ENCODE data around the gene PROX2. TPM values are rescaled to one million over a fixed set of nuclear protein-coding genes. Genes with fewer than 3 reads are reported as not detected.

PROX2 gene
- total and polyA plus RNA-seq, 4 donors: 0.06 to 3.9 (median 1.3) TPM; not detected in 1

GRCh38 chr14:74864198-74864597 is 11.7 kb downstream of the PROX2 start:
- no peak overlapping the region for H3K4me3 ChIP-seq (ENCODE audit: low read depth, low read length)
- WGBS (ENCODE audit: insufficient coverage): 94% methylated on average over 4 of the region's 9 CpGs
- H3K9me3 ChIP-seq (ENCODE audit: control insufficient read depth, insufficient read depth, low read length): no peaks in the 10 kb centered on the region
- H3K27me3 ChIP-seq (ENCODE audit: control insufficient read depth, insufficient read depth, low read length): no peaks in the 10 kb centered on the region
- no peaks in the 10 kb centered on the region for H3K36me3 ChIP-seq (ENCODE audit: control insufficient read depth, insufficient read depth, low read length)
- H3K27ac ChIP-seq (ENCODE audit: low read depth, low read length): no peak overlapping the region
- H3K4me1 ChIP-seq (ENCODE audit: control insufficient read depth, insufficient read depth, low read length): no peaks in the 10 kb centered on the region
- DNase-seq (ENCODE audit: low read depth in 4 of 6, low spot score in 6 of 6): no peak

- Histone ChIP-seq H3K36me3 (ENCODE audit: control insufficient read depth, insufficient read depth, low read length) (no peaks in the 10 kb centered on the region), H3K27ac (ENCODE audit: low read depth, low read length) (no peak overlapping the region), H3K9me3 (ENCODE audit: control insufficient read depth, insufficient read depth, low read length) (no peaks in the 10 kb centered on the region), H3K27me3 (ENCODE audit: control insufficient read depth, insufficient read depth, low read length) (no peaks in the 10 kb centered on the region), H3K4me1 (ENCODE audit: control insufficient read depth, insufficient read depth, low read length) (no peaks in the 10 kb centered on the region), H3K4me3 (ENCODE audit: low read depth, low read length) (no peak overlapping the region)
- DNase-seq (ENCODE audit: low read depth in 4 of 6, low spot score in 6 of 6): no peak
- 85% methylated on average over 9 of the region's 9 CpGs for WGBS (ENCODE audit: insufficient coverage)
Measured at GRCh38 chr14:74863274-74863673, 12.7 kb downstream of the PROX2 start.

GRCh38 chr14:74861734-74862090 is 14.2 kb downstream of the PROX2 start:
- 83% methylated on average over 1 of the region's 3 CpGs for WGBS (ENCODE audit: insufficient coverage)
- H3K4me3 ChIP-seq (ENCODE audit: low read depth, low read length): no peak overlapping the region
- no peaks in the 10 kb centered on the region for H3K27me3 ChIP-seq (ENCODE audit: control insufficient read depth, insufficient read depth, low read length)
- no peak overlapping the region for H3K27ac ChIP-seq (ENCODE audit: low read depth, low read length)
- no peak for DNase-seq (ENCODE audit: low read depth in 4 of 6, low spot score in 6 of 6)
- H3K36me3 ChIP-seq (ENCODE audit: control insufficient read depth, insufficient read depth, low read length): no peaks in the 10 kb centered on the region
- no peaks in the 10 kb centered on the region for H3K4me1 ChIP-seq (ENCODE audit: control insufficient read depth, insufficient read depth, low read length)
- H3K9me3 ChIP-seq (ENCODE audit: control insufficient read depth, insufficient read depth, low read length): no peaks in the 10 kb centered on the region

- 24% methylated on average over 6 of the region's 7 CpGs for WGBS (ENCODE audit: insufficient coverage)
Measured at GRCh38 chr14:74860899-74861733, 14.8 kb downstream of the PROX2 start.

GRCh38 chr14:74859757-74860552 is 16.0 kb downstream of the PROX2 start:
- Histone ChIP-seq H3K27me3 (ENCODE audit: control insufficient read depth, insufficient read depth, low read length) (no peaks in the 10 kb centered on the region), H3K4me3 (ENCODE audit: low read depth, low read length) (no peak overlapping the region), H3K27ac (ENCODE audit: low read depth, low read length) (no peak overlapping the region), H3K36me3 (ENCODE audit: control insufficient read depth, insufficient read depth, low read length) (no peaks in the 10 kb centered on the region), H3K4me1 (ENCODE audit: control insufficient read depth, insufficient read depth, low read length) (no peaks in the 10 kb centered on the region), H3K9me3 (ENCODE audit: control insufficient read depth, insufficient read depth, low read length) (no peaks in the 10 kb centered on the region)
- 73% methylated on average over 2 of the region's 10 CpGs for WGBS (ENCODE audit: insufficient coverage)
- no peak for DNase-seq (ENCODE audit: low read depth in 4 of 6, low spot score in 6 of 6)

More at GRCh38 chr14:74860899-74861733, 14.8 kb downstream of the PROX2 start:
- no peaks in the 10 kb centered on the region for H3K36me3 ChIP-seq (ENCODE audit: control insufficient read depth, insufficient read depth, low read length)
- no peaks in the 10 kb centered on the region for H3K4me1 ChIP-seq (ENCODE audit: control insufficient read depth, insufficient read depth, low read length)
- H3K9me3 ChIP-seq (ENCODE audit: control insufficient read depth, insufficient read depth, low read length): no peaks in the 10 kb centered on the region
- no peaks in the 10 kb centered on the region for H3K27me3 ChIP-seq (ENCODE audit: control insufficient read depth, insufficient read depth, low read length)
- H3K4me3 ChIP-seq (ENCODE audit: low read depth, low read length): no peak overlapping the region
- no peak overlapping the region for H3K27ac ChIP-seq (ENCODE audit: low read depth, low read length)
- DNase-seq (ENCODE audit: low read depth in 4 of 6, low spot score in 6 of 6): peak; percentile 56 to 92 (median 75)

GRCh38 chr14:74858022-74858421 is 17.9 kb downstream of the PROX2 start:
- Histone ChIP-seq H3K4me3 (ENCODE audit: low read depth, low read length) (no peak overlapping the region), H3K27me3 (ENCODE audit: control insufficient read depth, insufficient read depth, low read length) (no peaks in the 10 kb centered on the region), H3K27ac (ENCODE audit: low read depth, low read length) (no peak overlapping the region), H3K36me3 (ENCODE audit: control insufficient read depth, insufficient read depth, low read length) (no peaks in the 10 kb centered on the region), H3K4me1 (ENCODE audit: control insufficient read depth, insufficient read depth, low read length) (no peaks in the 10 kb centered on the region), H3K9me3 (ENCODE audit: control insufficient read depth, insufficient read depth, low read length) (no peaks in the 10 kb centered on the region)
- no CpG with 5 or more reads among the region's 1 CpG for whole genome bisulfite sequencing (ENCODE audit: insufficient coverage)
- no peak for DNase-seq (ENCODE audit: low read depth in 4 of 6, low spot score in 6 of 6)

GRCh38 chr14:74856366-74856765 is 19.6 kb downstream of the PROX2 start:
- Histone ChIP-seq H3K9me3 (ENCODE audit: control insufficient read depth, insufficient read depth, low read length) (no peaks in the 10 kb centered on the region), H3K4me1 (ENCODE audit: control insufficient read depth, insufficient read depth, low read length) (no peaks in the 10 kb centered on the region), H3K27me3 (ENCODE audit: control insufficient read depth, insufficient read depth, low read length) (no peaks in the 10 kb centered on the region), H3K27ac (ENCODE audit: low read depth, low read length) (no peak overlapping the region), H3K4me3 (ENCODE audit: low read depth, low read length) (no peak overlapping the region), H3K36me3 (ENCODE audit: control insufficient read depth, insufficient read depth, low read length) (no peaks in the 10 kb centered on the region)
- 100% methylated on average over 1 of the region's 1 CpG for WGBS (ENCODE audit: insufficient coverage)
- no peak for DNase-seq (ENCODE audit: low read depth in 4 of 6, low spot score in 6 of 6)

GRCh38 chr14:74855945-74856344 is 20.0 kb downstream of the PROX2 start:
- Histone ChIP-seq H3K9me3 (ENCODE audit: control insufficient read depth, insufficient read depth, low read length) (no peaks in the 10 kb centered on the region), H3K4me1 (ENCODE audit: control insufficient read depth, insufficient read depth, low read length) (no peaks in the 10 kb centered on the region), H3K4me3 (ENCODE audit: low read depth, low read length) (no peak overlapping the region), H3K36me3 (ENCODE audit: control insufficient read depth, insufficient read depth, low read length) (no peaks in the 10 kb centered on the region), H3K27me3 (ENCODE audit: control insufficient read depth, insufficient read depth, low read length) (no peaks in the 10 kb centered on the region), H3K27ac (ENCODE audit: low read depth, low read length) (no peak overlapping the region)
- no peak for DNase-seq (ENCODE audit: low read depth in 4 of 6, low spot score in 6 of 6)
- 83% methylated on average over 4 of the region's 4 CpGs for WGBS (ENCODE audit: insufficient coverage)

GRCh38 chr14:74855021-74855420 is 20.9 kb downstream of the PROX2 start:
- no peaks in the 10 kb centered on the region for H3K27me3 ChIP-seq (ENCODE audit: control insufficient read depth, insufficient read depth, low read length)
- no peaks in the 10 kb centered on the region for H3K4me1 ChIP-seq (ENCODE audit: control insufficient read depth, insufficient read depth, low read length)
- no peak overlapping the region for H3K4me3 ChIP-seq (ENCODE audit: low read depth, low read length)
- H3K36me3 ChIP-seq (ENCODE audit: control insufficient read depth, insufficient read depth, low read length): no peaks in the 10 kb centered on the region
- no peak for DNase-seq (ENCODE audit: low read depth in 4 of 6, low spot score in 6 of 6)
- no peaks in the 10 kb centered on the region for H3K9me3 ChIP-seq (ENCODE audit: control insufficient read depth, insufficient read depth, low read length)
- WGBS (ENCODE audit: insufficient coverage): 100% methylated on average over 5 of the region's 7 CpGs
- no peak overlapping the region for H3K27ac ChIP-seq (ENCODE audit: low read depth, low read length)

Measured in spinal cord (tissue), 10 donors.